ENCODE measurements around the gene ZNF581. TPM values are rescaled to one million over a fixed set of nuclear protein-coding genes. Genes with fewer than 3 reads are reported as not detected.

ZNF581 gene
- polyA plus RNA-seq, 3 donors: 25.1 to 31.6 (median 29.4) TPM

- H3K9me3 ChIP-seq (replicated peaks in 1 of 2; ENCODE audit: control insufficient read depth in 1 of 2, insufficient read depth in 1 of 2, low read length in 2 of 2): peaks cover 0 to 3% of the 10 kb centered on the region in 2 donors
- Mint-ChIP-seq H3K27me3 (ENCODE audit: low read depth in 3 of 3) (peaks cover 0 to 8% (median under 1%) of the 10 kb centered on the region in 3 donors), H3K4me1 (peaks cover 69% of the 10 kb centered on the region), H3K36me3 (peaks cover 12 to 15% of the 10 kb centered on the region in 2 donors), H3K27ac (peak overlapping the region; percentile 99 to 100 (median 100)), H3K4me3 (peak overlapping the region; percentile 100), H3K9me3 (peaks cover 0 to 7% (median 0%) of the 10 kb centered on the region in 7 donors)
- peak overlapping the region; percentile 85 for H3K4me2 ChIP-seq (replicated peaks; ENCODE audit: extremely low read depth, low read length, poor library complexity, severe bottlenecking)
- WGBS (ENCODE audit: insufficient coverage): 65% methylated on average over 7 of the region's 7 CpGs
- H3K27me3 ChIP-seq (ENCODE audit: control insufficient read depth in 2 of 2, insufficient read depth in 2 of 2, low read length in 2 of 2): no peaks in the 10 kb centered on the region
- peak overlapping the region; percentile 89 to 100 for H3K27ac ChIP-seq (ENCODE audit: low read depth in 1 of 2, low read length in 2 of 2)
- H2AFZ ChIP-seq (ENCODE audit: insufficient read depth, low read depth, low read length, poor library complexity, severe bottlenecking): no peak overlapping the region
- peak in 1 of 3 donors; percentile 21 for DNase-seq
- H3K36me3 ChIP-seq (replicated peaks in 1 of 2; ENCODE audit: control insufficient read depth in 1 of 2, insufficient read depth in 2 of 2, low read length in 2 of 2): no peaks in the 10 kb centered on the region
- H3K4me1 ChIP-seq (ENCODE audit: control insufficient read depth in 1 of 2, insufficient read depth in 2 of 2, low read length in 2 of 2): peaks cover 40 to 58% of the 10 kb centered on the region in 2 donors
- intact Hi-C loops (cut with micrococcal nuclease): loop anchor here in 1 of 2 donors (2.0 to 10.0 kb wide), 2 partner anchors 39 to 179 kb away; partner anchors contain the start of gene EPN1
- peak overlapping the region; percentile 86 to 90 (median 89) for H3K4me3 ChIP-seq (replicated peaks in 1 of 3; ENCODE audit: low read depth in 2 of 3, low read length in 3 of 3)
- H4K20me1 ChIP-seq (ENCODE audit: insufficient read depth, low read length): peaks cover 6% of the 10 kb centered on the region
- H3K9ac ChIP-seq (ENCODE audit: insufficient read depth, low read length, poor library complexity, severe bottlenecking): peak overlapping the region; percentile 98
- TF ChIP-seq CTCF (IDR thresholded peaks at IDR 0.05): no peak
- peaks cover 34% of the 10 kb centered on the region for H3K79me2 ChIP-seq (ENCODE audit: insufficient read depth, low read length)
Observed at GRCh38 chr19:55635856-55636440, 7.5 kb upstream of the ZNF581 start.

GRCh38 chr19:55636723-55637122 is 6.7 kb upstream of the ZNF581 start:
- Mint-ChIP-seq H3K4me1 (peaks cover 72% of the 10 kb centered on the region), H3K27ac (peak overlapping the region in 6 of 7 donors; percentile 2 to 100 (median 75)), H3K9me3 (peaks cover 0 to 7% (median 1%) of the 10 kb centered on the region in 7 donors), H3K27me3 (ENCODE audit: low read depth in 3 of 3) (peaks cover 0 to 12% (median 4%) of the 10 kb centered on the region in 3 donors), H3K4me3 (peak overlapping the region in 1 of 2 donors; percentile 100), H3K36me3 (peaks cover 12 to 15% of the 10 kb centered on the region in 2 donors)
- peaks cover 46 to 66% of the 10 kb centered on the region in 2 donors for H3K4me1 ChIP-seq (ENCODE audit: control insufficient read depth in 1 of 2, insufficient read depth in 2 of 2, low read length in 2 of 2)
- peaks cover 38% of the 10 kb centered on the region for H3K79me2 ChIP-seq (ENCODE audit: insufficient read depth, low read length)
- no peak overlapping the region for H2AFZ ChIP-seq (ENCODE audit: insufficient read depth, low read depth, low read length, poor library complexity, severe bottlenecking)
- no peaks in the 10 kb centered on the region for H3K27me3 ChIP-seq (ENCODE audit: control insufficient read depth in 2 of 2, insufficient read depth in 2 of 2, low read length in 2 of 2)
- peak overlapping the region; percentile 85 for H3K4me2 ChIP-seq (replicated peaks; ENCODE audit: extremely low read depth, low read length, poor library complexity, severe bottlenecking)
- WGBS (ENCODE audit: insufficient coverage): 96% methylated on average over 3 of the region's 4 CpGs
- H3K4me3 ChIP-seq (replicated peaks in 1 of 3; ENCODE audit: low read depth in 2 of 3, low read length in 3 of 3): peak overlapping the region in 1 of 3 experiments; percentile 86
- H3K36me3 ChIP-seq (replicated peaks in 1 of 2; ENCODE audit: control insufficient read depth in 1 of 2, insufficient read depth in 2 of 2, low read length in 2 of 2): no peaks in the 10 kb centered on the region
- no peak for DNase-seq
- H3K27ac ChIP-seq (ENCODE audit: low read depth in 1 of 2, low read length in 2 of 2): no peak overlapping the region
- intact Hi-C loops (cut with micrococcal nuclease): loop anchor here in 1 of 2 donors (10.0 kb wide), 1 partner anchor 178 kb away; no protein-coding TSS in a partner anchor
- peaks cover 6% of the 10 kb centered on the region for H4K20me1 ChIP-seq (ENCODE audit: insufficient read depth, low read length)
- peaks cover 0 to 3% of the 10 kb centered on the region in 2 donors for H3K9me3 ChIP-seq (replicated peaks in 1 of 2; ENCODE audit: control insufficient read depth in 1 of 2, insufficient read depth in 1 of 2, low read length in 2 of 2)
- no peak overlapping the region for H3K9ac ChIP-seq (ENCODE audit: insufficient read depth, low read length, poor library complexity, severe bottlenecking)
- TF ChIP-seq CTCF (IDR thresholded peaks at IDR 0.05): no peak

Measured in CD14-positive monocyte (primary cell).